Measurements from ENCODE around the gene ANKH.

ANKH gene

DNA sequence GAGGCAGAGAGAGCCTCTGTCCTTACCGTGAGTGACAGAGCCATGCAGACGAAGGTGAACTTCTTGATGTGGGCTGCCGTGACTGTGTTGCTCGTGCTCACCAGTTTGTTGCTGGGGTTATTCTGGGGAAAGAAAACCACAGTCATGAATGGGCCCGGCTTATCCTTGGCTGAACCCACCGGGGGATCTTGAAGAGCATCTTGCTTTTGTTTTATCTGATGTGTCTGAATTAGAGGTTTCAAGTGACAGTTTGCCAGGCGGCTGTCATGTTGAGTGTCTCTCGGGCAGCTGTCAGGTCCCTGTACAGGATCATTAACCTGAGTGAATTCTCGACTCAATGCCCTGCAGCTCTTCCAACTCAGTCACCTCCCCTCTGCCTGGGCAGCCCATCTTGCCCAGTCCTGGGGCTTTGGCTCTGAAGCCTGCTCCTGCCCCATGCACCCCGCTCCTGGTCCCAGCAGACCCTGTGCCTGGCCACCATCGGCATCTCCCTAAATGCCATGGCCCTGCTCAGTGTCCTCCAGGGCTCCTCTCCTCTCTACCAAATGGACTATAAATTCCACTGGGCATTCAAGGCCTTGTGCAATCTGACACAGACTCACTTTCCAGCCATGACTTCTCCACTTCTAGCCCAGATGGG lies 129.7 kb downstream of the ANKH start:
- no peaks in the 10 kb centered on the region for H3K27me3 ChIP-seq (ENCODE audit: insufficient read depth, low read depth)
- TF ChIP-seq CTCF (conservative IDR thresholded peaks at IDR 0.05; ENCODE audit: low read depth, low read length), result no peak
- no peaks in the 10 kb centered on the region for H3K79me2 ChIP-seq (ENCODE audit: insufficient read depth, low read depth)
- no peaks in the 10 kb centered on the region for H3K36me3 ChIP-seq (ENCODE audit: insufficient read depth)
- no peak overlapping the region for H3K4me2 ChIP-seq
- no peak overlapping the region for H3K27ac ChIP-seq
- no peak overlapping the region for H3K9ac ChIP-seq
- no peak overlapping the region for H2AFZ ChIP-seq (ENCODE audit: low read depth)
- H3K4me3 ChIP-seq (IDR thresholded peaks at IDR 0.05; ENCODE audit: insufficient read depth, low read depth, low read length), result no peak overlapping the region
- no peaks in the 10 kb centered on the region for H3K4me1 ChIP-seq (ENCODE audit: low read depth, poor library complexity, severe bottlenecking)
- H4K20me1 ChIP-seq (ENCODE audit: insufficient read depth), result no peaks in the 10 kb centered on the region

GRCh38 chr5:14741131-14741530 lies 130.4 kb downstream of the ANKH start:
- no peak overlapping the region for H2AFZ ChIP-seq (ENCODE audit: low read depth)
- TF ChIP-seq CTCF (conservative IDR thresholded peaks at IDR 0.05; ENCODE audit: low read depth, low read length), result no peak
- no peak overlapping the region for H3K27ac ChIP-seq
- H3K4me2 ChIP-seq, result no peak overlapping the region
- H3K36me3 ChIP-seq (ENCODE audit: insufficient read depth), result no peaks in the 10 kb centered on the region
- no peaks in the 10 kb centered on the region for H3K79me2 ChIP-seq (ENCODE audit: insufficient read depth, low read depth)
- H4K20me1 ChIP-seq (ENCODE audit: insufficient read depth), result no peaks in the 10 kb centered on the region
- no peaks in the 10 kb centered on the region for H3K4me1 ChIP-seq (ENCODE audit: low read depth, poor library complexity, severe bottlenecking)
- no peak overlapping the region for H3K4me3 ChIP-seq (IDR thresholded peaks at IDR 0.05; ENCODE audit: insufficient read depth, low read depth, low read length)
- no peaks in the 10 kb centered on the region for H3K27me3 ChIP-seq (ENCODE audit: insufficient read depth, low read depth)
- H3K9ac ChIP-seq, result no peak overlapping the region

DNA sequence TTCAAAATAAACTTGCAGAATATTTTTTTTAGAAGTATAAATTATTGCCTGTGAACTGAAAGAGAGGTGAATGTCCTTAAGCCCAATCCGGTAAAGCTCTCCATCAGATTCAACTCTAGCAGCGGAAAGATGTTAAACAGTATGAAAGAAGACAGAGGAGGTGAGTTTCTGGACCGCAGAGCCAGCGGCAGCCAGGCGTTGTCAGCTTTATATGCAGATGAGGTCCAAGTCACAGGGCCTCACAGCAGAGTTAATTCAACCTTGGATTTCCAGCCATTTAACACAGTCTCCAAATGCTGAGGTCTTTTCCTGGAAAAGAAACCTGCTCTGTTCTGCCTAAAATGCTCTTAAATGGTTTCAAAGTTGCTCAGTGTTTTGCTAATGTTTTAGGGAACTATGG lies 131.6 kb downstream of the ANKH start:
- Histone ChIP-seq H2AFZ (ENCODE audit: low read depth) (no peak overlapping the region), H3K27ac (no peak overlapping the region), H3K4me1 (ENCODE audit: low read depth, poor library complexity, severe bottlenecking) (no peaks in the 10 kb centered on the region), H3K36me3 (ENCODE audit: insufficient read depth) (no peaks in the 10 kb centered on the region), H3K79me2 (ENCODE audit: insufficient read depth, low read depth) (no peaks in the 10 kb centered on the region), H3K27me3 (ENCODE audit: insufficient read depth, low read depth) (no peaks in the 10 kb centered on the region), H3K4me3 (IDR thresholded peaks at IDR 0.05; ENCODE audit: insufficient read depth, low read depth, low read length) (no peak overlapping the region), H4K20me1 (ENCODE audit: insufficient read depth) (no peaks in the 10 kb centered on the region), H3K4me2 (no peak overlapping the region), H3K9ac (no peak overlapping the region)
- TF ChIP-seq CTCF (conservative IDR thresholded peaks at IDR 0.05; ENCODE audit: low read depth, low read length), result no peak

DNA sequence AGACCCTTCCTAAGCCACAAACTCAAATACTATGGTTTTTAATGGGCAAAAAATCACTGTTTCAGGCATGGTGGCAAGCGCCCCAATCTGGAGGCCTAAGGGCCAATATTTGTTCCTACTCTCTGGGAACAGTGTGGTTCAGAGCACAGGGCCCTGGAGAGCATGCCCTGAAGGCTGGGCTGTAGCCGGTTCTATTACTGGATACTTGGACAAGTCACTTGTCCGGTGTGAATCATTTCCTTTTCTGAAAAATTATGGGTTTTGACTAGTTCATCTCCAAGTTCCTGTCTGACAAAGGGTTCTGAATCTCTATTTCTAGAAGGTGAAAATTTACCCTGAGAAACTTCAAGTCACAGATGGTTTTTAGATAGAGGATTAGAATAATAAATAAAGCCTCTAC lies 132.0 kb downstream of the ANKH start:
- no peak overlapping the region for H3K27ac ChIP-seq

More for the DNA sequence above, 132.0 kb downstream of the ANKH start:
- Histone ChIP-seq H3K4me2 (no peak overlapping the region), H3K36me3 (ENCODE audit: insufficient read depth) (no peaks in the 10 kb centered on the region), H4K20me1 (ENCODE audit: insufficient read depth) (no peaks in the 10 kb centered on the region), H2AFZ (ENCODE audit: low read depth) (no peak overlapping the region), H3K4me3 (IDR thresholded peaks at IDR 0.05; ENCODE audit: insufficient read depth, low read depth, low read length) (no peak overlapping the region), H3K9ac (no peak overlapping the region), H3K27me3 (ENCODE audit: insufficient read depth, low read depth) (no peaks in the 10 kb centered on the region), H3K79me2 (ENCODE audit: insufficient read depth, low read depth) (no peaks in the 10 kb centered on the region), H3K4me1 (ENCODE audit: low read depth, poor library complexity, severe bottlenecking) (no peaks in the 10 kb centered on the region)
- TF ChIP-seq CTCF (conservative IDR thresholded peaks at IDR 0.05; ENCODE audit: low read depth, low read length), result no peak

All from KMS-11 (cell line).